HL-60 (cell line): ENCODE data around the gene PRCC.

Experiments used
- POLR2AphosphoS5 ChIP-seq: IDR thresholded peaks from 2 replicates; pipeline ENCODE4 v1.6.1; 2012; ENCODE audit warnings: low read depth
- TF ChIP-seq, protein P1 (sequence below): IDR thresholded peaks from one replicate; pipeline ENCODE4 v1.5.1; 2011; ENCODE audit warnings: low read length, control low read depth, inconsistent platforms; ENCODE audit not compliant: insufficient read depth
- TF ChIP-seq, protein P2 (sequence below): IDR thresholded peaks from 2 replicates; pipeline ENCODE4 v1.6.1; 2012; ENCODE audit warnings: low read depth; ENCODE audit not compliant: insufficient replicate concordance

GRCh38 chr1:156823210-156823790 lies 56.0 kb downstream of the PRCC start:
- TF ChIP-seq, protein P1, sequence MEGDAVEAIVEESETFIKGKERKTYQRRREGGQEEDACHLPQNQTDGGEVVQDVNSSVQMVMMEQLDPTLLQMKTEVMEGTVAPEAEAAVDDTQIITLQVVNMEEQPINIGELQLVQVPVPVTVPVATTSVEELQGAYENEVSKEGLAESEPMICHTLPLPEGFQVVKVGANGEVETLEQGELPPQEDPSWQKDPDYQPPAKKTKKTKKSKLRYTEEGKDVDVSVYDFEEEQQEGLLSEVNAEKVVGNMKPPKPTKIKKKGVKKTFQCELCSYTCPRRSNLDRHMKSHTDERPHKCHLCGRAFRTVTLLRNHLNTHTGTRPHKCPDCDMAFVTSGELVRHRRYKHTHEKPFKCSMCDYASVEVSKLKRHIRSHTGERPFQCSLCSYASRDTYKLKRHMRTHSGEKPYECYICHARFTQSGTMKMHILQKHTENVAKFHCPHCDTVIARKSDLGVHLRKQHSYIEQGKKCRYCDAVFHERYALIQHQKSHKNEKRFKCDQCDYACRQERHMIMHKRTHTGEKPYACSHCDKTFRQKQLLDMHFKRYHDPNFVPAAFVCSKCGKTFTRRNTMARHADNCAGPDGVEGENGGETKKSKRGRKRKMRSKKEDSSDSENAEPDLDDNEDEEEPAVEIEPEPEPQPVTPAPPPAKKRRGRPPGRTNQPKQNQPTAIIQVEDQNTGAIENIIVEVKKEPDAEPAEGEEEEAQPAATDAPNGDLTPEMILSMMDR, result no peak
- TF ChIP-seq, protein P2, sequence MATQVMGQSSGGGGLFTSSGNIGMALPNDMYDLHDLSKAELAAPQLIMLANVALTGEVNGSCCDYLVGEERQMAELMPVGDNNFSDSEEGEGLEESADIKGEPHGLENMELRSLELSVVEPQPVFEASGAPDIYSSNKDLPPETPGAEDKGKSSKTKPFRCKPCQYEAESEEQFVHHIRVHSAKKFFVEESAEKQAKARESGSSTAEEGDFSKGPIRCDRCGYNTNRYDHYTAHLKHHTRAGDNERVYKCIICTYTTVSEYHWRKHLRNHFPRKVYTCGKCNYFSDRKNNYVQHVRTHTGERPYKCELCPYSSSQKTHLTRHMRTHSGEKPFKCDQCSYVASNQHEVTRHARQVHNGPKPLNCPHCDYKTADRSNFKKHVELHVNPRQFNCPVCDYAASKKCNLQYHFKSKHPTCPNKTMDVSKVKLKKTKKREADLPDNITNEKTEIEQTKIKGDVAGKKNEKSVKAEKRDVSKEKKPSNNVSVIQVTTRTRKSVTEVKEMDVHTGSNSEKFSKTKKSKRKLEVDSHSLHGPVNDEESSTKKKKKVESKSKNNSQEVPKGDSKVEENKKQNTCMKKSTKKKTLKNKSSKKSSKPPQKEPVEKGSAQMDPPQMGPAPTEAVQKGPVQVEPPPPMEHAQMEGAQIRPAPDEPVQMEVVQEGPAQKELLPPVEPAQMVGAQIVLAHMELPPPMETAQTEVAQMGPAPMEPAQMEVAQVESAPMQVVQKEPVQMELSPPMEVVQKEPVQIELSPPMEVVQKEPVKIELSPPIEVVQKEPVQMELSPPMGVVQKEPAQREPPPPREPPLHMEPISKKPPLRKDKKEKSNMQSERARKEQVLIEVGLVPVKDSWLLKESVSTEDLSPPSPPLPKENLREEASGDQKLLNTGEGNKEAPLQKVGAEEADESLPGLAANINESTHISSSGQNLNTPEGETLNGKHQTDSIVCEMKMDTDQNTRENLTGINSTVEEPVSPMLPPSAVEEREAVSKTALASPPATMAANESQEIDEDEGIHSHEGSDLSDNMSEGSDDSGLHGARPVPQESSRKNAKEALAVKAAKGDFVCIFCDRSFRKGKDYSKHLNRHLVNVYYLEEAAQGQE, result no peak
- TF ChIP-seq POLR2AphosphoS5, result no peak
